ENCODE measurements around the gene ZNF200. TPM values are rescaled to one million over a fixed set of nuclear protein-coding genes. Genes with fewer than 3 reads are reported as not detected.

ZNF200 gene
- polyA plus RNA-seq, 3 donors = 2.0 to 2.8 (median 2.5) TPM

- H3K27me3 Mint-ChIP-seq (ENCODE audit: low read depth in 3 of 3) = peaks cover 96 to 98% (median 98%) of the 10 kb centered on the region in 3 donors
- H3K4me3 ChIP-seq (replicated peaks in 1 of 3; ENCODE audit: low read depth in 2 of 3, low read length in 3 of 3) = peak overlapping the region in 1 of 3 experiments; percentile 14
These were observed 60.9 kb downstream of the ZNF200 start for GRCh38 chr16:3173892-3174617.

More at GRCh38 chr16:3173892-3174617, 60.9 kb downstream of the ZNF200 start:
- Histone ChIP-seq H2AFZ (ENCODE audit: insufficient read depth, low read depth, low read length, poor library complexity, severe bottlenecking) (no peak overlapping the region), H3K36me3 (replicated peaks in 1 of 2; ENCODE audit: control insufficient read depth in 1 of 2, insufficient read depth in 2 of 2, low read length in 2 of 2) (no peaks in the 10 kb centered on the region), H3K4me2 (replicated peaks; ENCODE audit: extremely low read depth, low read length, poor library complexity, severe bottlenecking) (peak overlapping the region; percentile 26), H3K27ac (ENCODE audit: low read depth in 1 of 2, low read length in 2 of 2) (no peak overlapping the region), H4K20me1 (ENCODE audit: insufficient read depth, low read length) (no peaks in the 10 kb centered on the region), H3K9me3 (replicated peaks in 1 of 2; ENCODE audit: control insufficient read depth in 1 of 2, insufficient read depth in 1 of 2, low read length in 2 of 2) (peaks cover 5 to 41% of the 10 kb centered on the region in 2 donors), H3K27me3 (ENCODE audit: control insufficient read depth in 2 of 2, insufficient read depth in 2 of 2, low read length in 2 of 2) (peaks cover 59 to 95% of the 10 kb centered on the region in 2 donors), H3K9ac (ENCODE audit: insufficient read depth, low read length, poor library complexity, severe bottlenecking) (no peak overlapping the region), H3K4me1 (ENCODE audit: control insufficient read depth in 1 of 2, insufficient read depth in 2 of 2, low read length in 2 of 2) (peaks cover 24 to 26% of the 10 kb centered on the region in 2 donors), H3K79me2 (ENCODE audit: insufficient read depth, low read length) (no peaks in the 10 kb centered on the region)
- Mint-ChIP-seq H3K9me3 (peaks cover 4 to 47% (median 38%) of the 10 kb centered on the region in 7 donors), H3K27ac (peak overlapping the region in 2 of 7 donors; percentile 4 to 61), H3K4me1 (peaks cover 22% of the 10 kb centered on the region), H3K4me3 (peak overlapping the region; percentile 60 to 85), H3K36me3 (peaks cover 5 to 10% of the 10 kb centered on the region in 2 donors)
- intact Hi-C loops (cut with micrococcal nuclease) = no loop called here
- TF ChIP-seq CTCF (IDR thresholded peaks at IDR 0.05) = no peak
- no peak for DNase-seq
- 2% methylated on average over 13 of the region's 24 CpGs for WGBS (ENCODE audit: insufficient coverage)

Other genes starting within 250 kb of the ZNF200 start
- 1 to 10 TPM in 1 of 3 donors, not detected in 2; 2.1 TPM for gene CLDN9, start 222.2 kb downstream of the ZNF200 start, polyA plus RNA-seq
- not detected for gene CLDN6, start 217.0 kb downstream of the ZNF200 start, polyA plus RNA-seq
- gene TNFRSF12A, start 214.8 kb downstream of the ZNF200 start, polyA plus RNA-seq = 1 to 10 TPM; 2.9 to 6.2 (median 5.7) TPM
- 10 to 100 TPM; 16.7 to 27.1 (median 19.9) TPM for gene HCFC1R1, start 211.2 kb downstream of the ZNF200 start, polyA plus RNA-seq
- 10 to 100 TPM; 42.4 to 59.2 (median 57.7) TPM for gene THOC6, start 211.1 kb downstream of the ZNF200 start, polyA plus RNA-seq
- gene BICDL2, start 198.2 kb downstream of the ZNF200 start, polyA plus RNA-seq = not detected
- gene MMP25, start 188.6 kb downstream of the ZNF200 start, polyA plus RNA-seq = 10 to 100 TPM in 1 of 3 donors, 1 to 10 TPM in 1, under 1 TPM in 1; 0.71 to 26.6 (median 2.6) TPM
- 1 to 10 TPM in 2 of 3 donors, under 1 TPM in 1; 0.53 to 8.0 (median 5.6) TPM for gene IL32, start 169.5 kb downstream of the ZNF200 start, polyA plus RNA-seq
- gene ZSCAN10, start 135.9 kb downstream of the ZNF200 start, polyA plus RNA-seq = under 1 TPM in 1 of 3 donors, not detected in 2; 0.29 TPM
- gene ZNF205, start 122.6 kb downstream of the ZNF200 start, polyA plus RNA-seq = 1 to 10 TPM; 1.0 to 6.7 (median 1.3) TPM
- 1 to 10 TPM; 1.5 to 2.6 (median 1.8) TPM for gene ZNF213, start 100.1 kb downstream of the ZNF200 start, polyA plus RNA-seq
- not detected for gene OR1F1, start 47.0 kb downstream of the ZNF200 start, polyA plus RNA-seq
- 10 to 100 TPM; 37.7 to 78.0 (median 73.2) TPM for gene MEFV, start 21.5 kb upstream of the ZNF200 start, polyA plus RNA-seq
- gene ZNF263, start 48.3 kb upstream of the ZNF200 start, polyA plus RNA-seq = 10 to 100 TPM; 11.5 to 21.5 (median 13.1) TPM
- gene TIGD7, start 70.3 kb upstream of the ZNF200 start, polyA plus RNA-seq = 1 to 10 TPM in 1 of 3 donors, under 1 TPM in 2; 0.32 to 1.4 (median 0.64) TPM
- gene ZNF75A, start 70.3 kb upstream of the ZNF200 start, polyA plus RNA-seq = 10 to 100 TPM in 1 of 3 donors, 1 to 10 TPM in 2; 2.3 to 10.2 (median 2.8) TPM
- under 1 TPM in 1 of 3 donors, not detected in 2; 0.12 TPM for gene OR2C1, start 120.7 kb upstream of the ZNF200 start, polyA plus RNA-seq
- 1 to 10 TPM; 5.7 to 7.7 (median 7.2) TPM for gene ZSCAN32, start 165.8 kb upstream of the ZNF200 start, polyA plus RNA-seq
- 1 to 10 TPM; 2.5 to 5.6 (median 4.9) TPM for gene ZNF174, start 166.1 kb upstream of the ZNF200 start, polyA plus RNA-seq
- gene ZNF597, start 208.3 kb upstream of the ZNF200 start, polyA plus RNA-seq = 1 to 10 TPM in 1 of 3 donors, under 1 TPM in 2; 0.80 to 1.0 (median 0.98) TPM
- gene NAA60, start 208.5 kb upstream of the ZNF200 start, polyA plus RNA-seq = 10 to 100 TPM; 19.5 to 48.8 (median 29.7) TPM